Muscle layer of duodenum (tissue), 2 donors: ENCODE data around the gene FAM98A.

Experiments used
- H3K27ac ChIP-seq: one replicate; pipeline ENCODE4 v1.7.0; 2013; ENCODE audit warnings: mild to moderate bottlenecking, low read length
- H3K27me3 ChIP-seq: one replicate; pipeline ENCODE4 v1.7.0; 2013; ENCODE audit warnings: low read depth, mild to moderate bottlenecking, control low read depth, low read length
- H3K36me3 ChIP-seq, 2 donors: one replicate each; pipeline ENCODE4 v1.7.0; 2013; ENCODE audit warnings: low read length in 2 of 2, control low read depth in 1 of 2, mild to moderate bottlenecking in 1 of 2; ENCODE audit not compliant: insufficient read depth in 2 of 2, control insufficient read depth in 1 of 2
- H3K4me1 ChIP-seq, 2 donors: one replicate each; pipeline ENCODE4 v1.7.0; 2013; ENCODE audit warnings: low read length in 2 of 2, mild to moderate bottlenecking in 2 of 2, control low read depth in 1 of 2, moderate library complexity in 1 of 2; ENCODE audit not compliant: insufficient read depth in 2 of 2, control insufficient read depth in 1 of 2
- H3K4me3 ChIP-seq, 2 donors: one replicate each; pipeline ENCODE4 v1.7.0; 2013; ENCODE audit warnings: low read length in 2 of 2, low read depth in 1 of 2, mild to moderate bottlenecking in 1 of 2
- H3K9me3 ChIP-seq, 2 donors: one replicate each; pipeline ENCODE4 v1.7.0; 2013; ENCODE audit warnings: low read length in 2 of 2, control low read depth in 1 of 2, mild to moderate bottlenecking in 1 of 2; ENCODE audit not compliant: control insufficient read depth in 1 of 2
- donor health status: healthy.

FAM98A gene

GRCh38 chr2:33599175-33599942, at the start of gene FAM98A:
Gene FAM98A, minus strand, starts transcription at chr2:33599299. Its CDS starts 78 bp downstream, at chr2:33599221.
- no peaks in the 10 kb centered on the region for H3K27me3 ChIP-seq
- peaks cover 3 to 7% of the 10 kb centered on the region in 2 donors for H3K36me3 ChIP-seq
- H3K4me3 ChIP-seq = peak within 1 kb of the TSS; percentile 91 to 99
- peaks cover 8 to 21% of the 10 kb centered on the region in 2 donors for H3K4me1 ChIP-seq
- H3K27ac ChIP-seq = peak within 1 kb of the TSS; percentile 70
- no peaks in the 10 kb centered on the region for H3K9me3 ChIP-seq

DNA sequence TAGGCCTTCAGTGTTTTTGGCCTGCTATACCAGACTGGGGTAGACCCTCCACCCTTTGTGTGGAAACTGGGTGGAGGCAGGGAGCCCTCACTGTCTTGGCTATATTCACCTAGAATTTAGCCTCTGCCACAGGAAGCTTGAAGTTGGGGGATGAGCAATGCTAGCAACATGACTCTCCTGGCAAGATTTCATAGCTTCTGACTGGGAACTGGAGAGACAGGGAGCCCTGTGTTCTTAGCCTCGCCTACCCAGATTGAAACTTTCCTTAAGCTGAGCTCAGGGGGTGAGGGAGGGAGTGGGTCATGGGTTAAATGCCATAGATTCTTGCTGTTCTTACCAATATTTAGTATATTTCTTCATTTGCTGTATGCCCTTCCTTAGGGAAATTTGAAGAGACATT, 46.8 kb upstream of the FAM98A start:
- H3K36me3 ChIP-seq = no peaks in the 10 kb centered on the region
- no peaks in the 10 kb centered on the region for H3K9me3 ChIP-seq
- H3K4me1 ChIP-seq = no peaks in the 10 kb centered on the region
- H3K27me3 ChIP-seq = no peaks in the 10 kb centered on the region
- no peak overlapping the region for H3K27ac ChIP-seq
- H3K4me3 ChIP-seq = no peak overlapping the region

- no peaks in the 10 kb centered on the region for H3K4me1 ChIP-seq
- no peaks in the 10 kb centered on the region for H3K27me3 ChIP-seq
- no peaks in the 10 kb centered on the region for H3K9me3 ChIP-seq
- H3K4me3 ChIP-seq = no peak overlapping the region
- no peak overlapping the region for H3K27ac ChIP-seq
- H3K36me3 ChIP-seq = no peaks in the 10 kb centered on the region
Measured at GRCh38 chr2:33644215-33644614, 45.1 kb upstream of the FAM98A start.

DNA sequence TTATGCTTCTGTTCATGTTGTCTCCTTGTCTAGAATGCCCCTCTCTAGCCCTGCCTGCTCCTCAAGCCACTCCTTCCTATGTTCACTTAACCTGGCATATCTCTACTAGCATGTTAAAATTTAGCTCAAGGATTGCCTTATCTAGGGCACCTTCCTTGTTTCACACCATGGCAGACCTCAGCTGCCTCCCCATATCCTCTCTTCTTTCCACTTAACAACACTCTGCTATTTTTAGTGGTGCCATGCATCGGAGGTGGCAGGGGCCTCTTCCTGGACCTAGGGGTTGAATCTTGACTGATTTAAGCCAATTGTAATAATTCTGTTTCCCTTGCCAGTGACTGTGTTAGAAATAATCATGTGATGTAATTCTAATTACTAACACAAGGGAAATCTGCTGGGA, 36.9 kb upstream of the FAM98A start:
- H3K36me3 ChIP-seq = no peaks in the 10 kb centered on the region
- no peak overlapping the region for H3K4me3 ChIP-seq
- H3K27me3 ChIP-seq = no peaks in the 10 kb centered on the region
- no peaks in the 10 kb centered on the region for H3K9me3 ChIP-seq
- H3K27ac ChIP-seq = no peak overlapping the region
- no peaks in the 10 kb centered on the region for H3K4me1 ChIP-seq

DNA sequence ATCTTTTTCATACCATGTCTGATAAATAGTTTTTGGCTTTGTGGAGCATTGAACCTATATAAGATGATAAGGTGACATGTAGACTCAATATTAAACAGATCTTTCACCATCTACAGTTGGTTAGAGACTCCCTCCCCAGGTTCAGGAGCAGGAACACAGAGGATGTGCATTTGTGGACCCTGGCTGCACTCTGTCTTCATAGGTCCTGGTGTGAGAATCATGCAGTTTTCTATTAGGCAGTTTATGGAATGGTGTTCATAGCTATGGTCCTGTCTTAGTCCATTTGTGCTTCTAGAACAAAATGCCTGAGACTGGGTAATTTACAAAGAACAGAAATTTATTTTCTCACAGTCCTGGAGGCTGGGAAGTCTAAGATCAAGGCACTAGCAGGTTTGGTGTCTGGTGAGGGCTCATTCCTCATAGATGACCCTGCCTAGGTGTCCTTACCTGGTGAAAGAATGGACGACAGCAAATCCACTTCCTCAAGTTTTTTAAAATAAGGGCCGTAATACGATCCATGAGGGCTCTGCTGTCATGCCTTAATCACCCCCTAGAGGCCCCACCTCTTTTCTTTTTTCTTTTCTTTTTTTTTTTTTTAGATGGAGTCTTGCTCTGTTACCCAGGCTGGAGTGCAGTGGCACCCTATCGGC, 35.3 kb upstream of the FAM98A start:
- no peaks in the 10 kb centered on the region for H3K27me3 ChIP-seq
- no peak overlapping the region for H3K27ac ChIP-seq
- H3K36me3 ChIP-seq = no peaks in the 10 kb centered on the region
- H3K4me1 ChIP-seq = no peaks in the 10 kb centered on the region
- no peaks in the 10 kb centered on the region for H3K9me3 ChIP-seq
- H3K4me3 ChIP-seq = no peak overlapping the region

- no peaks in the 10 kb centered on the region for H3K27me3 ChIP-seq
- no peaks in the 10 kb centered on the region for H3K4me1 ChIP-seq
- no peak overlapping the region for H3K27ac ChIP-seq
- H3K4me3 ChIP-seq = no peak overlapping the region
- H3K9me3 ChIP-seq = no peaks in the 10 kb centered on the region
- H3K36me3 ChIP-seq = no peaks in the 10 kb centered on the region
Measured at GRCh38 chr2:33633315-33633714, 34.2 kb upstream of the FAM98A start.

- Histone ChIP-seq H3K27me3 (no peaks in the 10 kb centered on the region), H3K36me3 (no peaks in the 10 kb centered on the region), H3K27ac (no peak overlapping the region), H3K9me3 (no peaks in the 10 kb centered on the region), H3K4me3 (no peak overlapping the region), H3K4me1 (no peaks in the 10 kb centered on the region)
Measured at GRCh38 chr2:33632831-33633230, 33.7 kb upstream of the FAM98A start.

- Histone ChIP-seq H3K4me1 (no peaks in the 10 kb centered on the region), H3K9me3 (no peaks in the 10 kb centered on the region), H3K36me3 (no peaks in the 10 kb centered on the region), H3K4me3 (no peak overlapping the region), H3K27ac (no peak overlapping the region), H3K27me3 (no peaks in the 10 kb centered on the region)
Measured at GRCh38 chr2:33628031-33628827, 29.1 kb upstream of the FAM98A start.

- no peak overlapping the region for H3K27ac ChIP-seq
- no peak overlapping the region for H3K4me3 ChIP-seq
Measured at GRCh38 chr2:33619028-33619427, 19.9 kb upstream of the FAM98A start.

GRCh38 chr2:33617989-33618388, 18.9 kb upstream of the FAM98A start:
- no peaks in the 10 kb centered on the region for H3K9me3 ChIP-seq
- no peaks in the 10 kb centered on the region for H3K27me3 ChIP-seq
- H3K36me3 ChIP-seq = no peaks in the 10 kb centered on the region
- no peak overlapping the region for H3K27ac ChIP-seq
- H3K4me1 ChIP-seq = no peaks in the 10 kb centered on the region
- H3K4me3 ChIP-seq = no peak overlapping the region

More at GRCh38 chr2:33619028-33619427, 19.9 kb upstream of the FAM98A start:
- H3K27me3 ChIP-seq = no peaks in the 10 kb centered on the region
- no peaks in the 10 kb centered on the region for H3K36me3 ChIP-seq
- no peaks in the 10 kb centered on the region for H3K4me1 ChIP-seq
- H3K9me3 ChIP-seq = no peaks in the 10 kb centered on the region

- Histone ChIP-seq H3K27ac (no peak overlapping the region), H3K4me1 (no peaks in the 10 kb centered on the region), H3K27me3 (no peaks in the 10 kb centered on the region), H3K9me3 (no peaks in the 10 kb centered on the region), H3K4me3 (no peak overlapping the region), H3K36me3 (no peaks in the 10 kb centered on the region)
Measured at GRCh38 chr2:33617401-33617800, 18.3 kb upstream of the FAM98A start.
